SK-N-SH treated with all-trans-retinoic acid at 6 μM for 48 hours (cell line): ENCODE data around the gene GPR42.

Experiments used
- ATAC-seq: fragments of 200-7000 bp; cut with Tn5 transposase; 3 replicates; pipeline ENCODE4 v1.9.1; 2020; ENCODE audit warnings: mild to moderate bottlenecking, moderate library complexity
- ARNTL ChIP-seq: fragments of 450-650 bp; formaldehyde crosslinking; IDR thresholded peaks from 2 replicates; pipeline ENCODE4 v1.5.0; 2020; ENCODE audit warnings: low read depth, mild to moderate bottlenecking, moderate library complexity, borderline replicate concordance
- BACH2 ChIP-seq: fragments of 250-450 bp; sonication (Bioruptor Pico); IDR thresholded peaks from 2 replicates; pipeline ENCODE4 v1.9.0; 2021; ENCODE audit warnings: mild to moderate bottlenecking, borderline replicate concordance
- CSDC2 ChIP-seq: fragments of 250-450 bp; sonication (Bioruptor Pico); IDR thresholded peaks from 2 replicates; pipeline ENCODE4 v1.5.0; 2020; ENCODE audit warnings: mild to moderate bottlenecking, moderate library complexity
- ESRRG ChIP-seq: fragments of 250-450 bp; sonication (Bioruptor Pico); IDR thresholded peaks from 2 replicates; pipeline ENCODE4 v1.6.1; 2021; ENCODE audit warnings: mild to moderate bottlenecking
- GLIS3 ChIP-seq: fragments of 250-450 bp; sonication (Bioruptor Pico); IDR thresholded peaks from 2 replicates; pipeline ENCODE4 v1.5.0; 2020; ENCODE audit warnings: mild to moderate bottlenecking, moderate library complexity
- ISL1 ChIP-seq: fragments of 250-450 bp; sonication (Bioruptor Pico); IDR thresholded peaks from 2 replicates; pipeline ENCODE4 v2.1.2; 2022; ENCODE audit warnings: mild to moderate bottlenecking, moderate library complexity
- PPARA ChIP-seq: fragments of 250-450 bp; sonication (Bioruptor Pico); IDR thresholded peaks from 2 replicates; pipeline ENCODE4 v1.5.0; 2020; ENCODE audit warnings: mild to moderate bottlenecking, borderline replicate concordance
- RARB ChIP-seq: fragments of 250-450 bp; sonication (Bioruptor Pico); IDR thresholded peaks from 2 replicates; pipeline ENCODE4 v1.8.0; 2021; ENCODE audit warnings: mild to moderate bottlenecking, moderate library complexity
- SNAI2 ChIP-seq: fragments of 250-450 bp; sonication (Bioruptor Pico); IDR thresholded peaks from 2 replicates; pipeline ENCODE4 v1.5.0; 2020; ENCODE audit warnings: mild to moderate bottlenecking, moderate library complexity
- TCF4 ChIP-seq: fragments of 250-450 bp; sonication (Bioruptor Pico); IDR thresholded peaks from 2 replicates; pipeline ENCODE4 v1.8.0; 2021; ENCODE audit warnings: mild to moderate bottlenecking, moderate library complexity, borderline replicate concordance
- TOX ChIP-seq: fragments of 250-450 bp; sonication (Bioruptor Pico); IDR thresholded peaks from 2 replicates; pipeline ENCODE4 v1.8.0; 2021; ENCODE audit warnings: mild to moderate bottlenecking, moderate library complexity, borderline replicate concordance
- TSHZ2 ChIP-seq: fragments of 250-450 bp; sonication (Bioruptor Pico); IDR thresholded peaks from 2 replicates; pipeline ENCODE4 v1.5.0; 2020; ENCODE audit warnings: mild to moderate bottlenecking, moderate library complexity
- ZC3H10 ChIP-seq: fragments of 250-450 bp; sonication (Bioruptor Pico); IDR thresholded peaks from 2 replicates; pipeline ENCODE4 v1.5.1; 2021; ENCODE audit warnings: mild to moderate bottlenecking, moderate library complexity
- ZFP3 ChIP-seq: fragments of 250-450 bp; sonication (Bioruptor Pico); IDR thresholded peaks from 2 replicates; pipeline ENCODE4 v1.5.0; 2020; ENCODE audit warnings: mild to moderate bottlenecking, moderate library complexity
- ZFP30 ChIP-seq: fragments of 450-650 bp; formaldehyde crosslinking; IDR thresholded peaks from 2 replicates; pipeline ENCODE4 v1.5.0; 2022; ENCODE audit warnings: mild to moderate bottlenecking, moderate library complexity
- ZNF565 ChIP-seq: fragments of 450-650 bp; formaldehyde crosslinking; conservative IDR thresholded peaks from 2 replicates; pipeline ENCODE4 v1.5.0; 2020; ENCODE audit warnings: low read depth, mild to moderate bottlenecking, moderate library complexity
- ZNF70 ChIP-seq: fragments of 450-650 bp; formaldehyde crosslinking; IDR thresholded peaks from 2 replicates; pipeline ENCODE4 v1.5.0; 2020; ENCODE audit warnings: mild to moderate bottlenecking, moderate library complexity
- ZNF8 ChIP-seq: fragments of 450-650 bp; formaldehyde crosslinking; IDR thresholded peaks from 2 replicates; pipeline ENCODE4 v1.5.0; 2020; ENCODE audit warnings: mild to moderate bottlenecking, moderate library complexity
- TF ChIP-seq, protein P1 (sequence below): fragments of 250-450 bp; sonication (Bioruptor Pico); IDR thresholded peaks from 2 replicates; pipeline ENCODE4 v1.5.1; 2021; ENCODE audit warnings: mild to moderate bottlenecking, moderate library complexity
- TF ChIP-seq, protein P2 (sequence below): fragments of 250-450 bp; sonication (Bioruptor Pico); IDR thresholded peaks from 2 replicates; pipeline ENCODE4 v1.8.0; 2021; ENCODE audit warnings: low read depth, mild to moderate bottlenecking, moderate library complexity, borderline replicate concordance

GPR42 gene

DNA sequence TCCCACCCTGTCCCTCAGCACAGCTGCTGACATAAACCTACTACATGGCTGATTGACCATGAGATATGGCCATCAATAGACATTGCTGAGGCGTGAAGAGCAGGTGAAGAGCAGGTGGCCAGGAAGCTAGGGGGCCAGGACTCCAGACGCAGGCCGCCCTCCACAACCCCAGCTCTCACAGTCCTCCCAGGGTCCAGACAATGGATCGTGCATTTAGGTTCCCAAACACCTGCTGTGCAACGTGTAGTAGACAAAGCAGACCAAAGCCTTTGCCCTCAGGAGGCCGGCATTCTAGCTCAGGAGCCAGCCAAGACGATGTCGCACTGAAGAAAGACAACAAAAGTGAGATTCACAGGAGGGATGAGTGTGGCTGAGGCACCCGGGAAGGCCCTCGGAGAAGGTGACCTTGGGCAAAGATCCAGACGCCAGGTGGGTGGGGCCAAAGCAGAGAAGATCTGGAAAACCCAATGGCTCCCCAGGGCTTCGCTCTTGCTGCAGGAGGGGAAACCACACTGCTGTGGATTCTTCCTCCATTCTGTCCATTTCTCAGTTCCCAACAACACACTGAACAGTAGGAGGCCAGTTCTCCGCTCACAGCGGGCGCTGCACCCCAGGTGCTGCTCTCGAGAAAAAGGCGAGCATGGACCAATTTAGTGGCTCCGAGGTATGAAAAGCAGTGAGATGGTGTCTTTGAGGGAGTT lies 21.8 kb upstream of the GPR42 start:
- TF ChIP-seq ZNF70 (no peak), ZFP30 (CRISPR knock-in tag) (no peak), TSHZ2 (CRISPR knock-in tag) (no peak), TCF4 (CRISPR knock-in tag) (no peak), TOX (CRISPR knock-in tag) (no peak), PPARA (no peak), ARNTL (CRISPR knock-in tag) (no peak), RARB (CRISPR knock-in tag) (no peak), ESRRG (CRISPR knock-in tag) (no peak), CSDC2 (CRISPR knock-in tag) (no peak)
- TF ChIP-seq, protein P1, sequence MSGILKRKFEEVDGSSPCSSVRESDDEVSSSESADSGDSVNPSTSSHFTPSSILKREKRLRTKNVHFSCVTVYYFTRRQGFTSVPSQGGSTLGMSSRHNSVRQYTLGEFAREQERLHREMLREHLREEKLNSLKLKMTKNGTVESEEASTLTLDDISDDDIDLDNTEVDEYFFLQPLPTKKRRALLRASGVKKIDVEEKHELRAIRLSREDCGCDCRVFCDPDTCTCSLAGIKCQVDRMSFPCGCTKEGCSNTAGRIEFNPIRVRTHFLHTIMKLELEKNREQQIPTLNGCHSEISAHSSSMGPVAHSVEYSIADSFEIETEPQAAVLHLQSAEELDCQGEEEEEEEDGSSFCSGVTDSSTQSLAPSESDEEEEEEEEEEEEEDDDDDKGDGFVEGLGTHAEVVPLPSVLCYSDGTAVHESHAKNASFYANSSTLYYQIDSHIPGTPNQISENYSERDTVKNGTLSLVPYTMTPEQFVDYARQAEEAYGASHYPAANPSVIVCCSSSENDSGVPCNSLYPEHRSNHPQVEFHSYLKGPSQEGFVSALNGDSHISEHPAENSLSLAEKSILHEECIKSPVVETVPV (CRISPR knock-in tag) = no peak

GRCh38 chr19:35349614-35350521 lies 21.0 kb upstream of the GPR42 start:
- no peak for TF ChIP-seq BACH2
- TF ChIP-seq PPARA = no peak
- TF ChIP-seq, protein P2, sequence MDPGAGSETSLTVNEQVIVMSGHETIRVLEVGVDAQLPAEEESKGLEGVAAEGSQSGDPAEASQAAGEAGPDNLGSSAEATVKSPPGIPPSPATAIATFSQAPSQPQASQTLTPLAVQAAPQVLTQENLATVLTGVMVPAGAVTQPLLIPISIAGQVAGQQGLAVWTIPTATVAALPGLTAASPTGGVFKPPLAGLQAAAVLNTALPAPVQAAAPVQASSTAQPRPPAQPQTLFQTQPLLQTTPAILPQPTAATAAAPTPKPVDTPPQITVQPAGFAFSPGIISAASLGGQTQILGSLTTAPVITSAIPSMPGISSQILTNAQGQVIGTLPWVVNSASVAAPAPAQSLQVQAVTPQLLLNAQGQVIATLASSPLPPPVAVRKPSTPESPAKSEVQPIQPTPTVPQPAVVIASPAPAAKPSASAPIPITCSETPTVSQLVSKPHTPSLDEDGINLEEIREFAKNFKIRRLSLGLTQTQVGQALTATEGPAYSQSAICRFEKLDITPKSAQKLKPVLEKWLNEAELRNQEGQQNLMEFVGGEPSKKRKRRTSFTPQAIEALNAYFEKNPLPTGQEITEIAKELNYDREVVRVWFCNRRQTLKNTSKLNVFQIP (CRISPR knock-in tag) = no peak
- TF ChIP-seq TSHZ2 (CRISPR knock-in tag) = no peak
- no peak for ATAC-seq

More for the DNA sequence above, 21.8 kb upstream of the GPR42 start:
- ATAC-seq = no peak

GRCh38 chr19:35350591-35350990 lies 20.3 kb upstream of the GPR42 start:
- ATAC-seq = no peak
- TF ChIP-seq ZFP30 (CRISPR knock-in tag) (no peak), ZNF565 (no peak), BACH2 (no peak), GLIS3 (CRISPR knock-in tag) (no peak), ARNTL (CRISPR knock-in tag) (no peak), ZNF8 (no peak), ZC3H10 (CRISPR knock-in tag) (no peak), TSHZ2 (CRISPR knock-in tag) (no peak), ISL1 (CRISPR knock-in tag) (no peak), ZFP3 (no peak), TCF4 (CRISPR knock-in tag) (no peak), SNAI2 (CRISPR knock-in tag) (no peak), PPARA (no peak), CSDC2 (CRISPR knock-in tag) (no peak)
- TF ChIP-seq, protein P2 (CRISPR knock-in tag) = no peak
- TF ChIP-seq, protein P1 (CRISPR knock-in tag) = no peak
